Mesothelial cell of epicardium (in vitro differentiated cells): ENCODE data around the gene RMI2. TPM values are rescaled to one million over a fixed set of nuclear protein-coding genes. Genes with fewer than 3 reads are reported as not detected.

Experiments
- DNase-seq, 2 experiments: peaks; one replicate each; pipeline ENCODE4 v3.0.0; 2021; ENCODE audit warnings: low spot score in 2 of 2; ENCODE audit not compliant: unreplicated experiment in 2 of 2
- H3K27ac Mint-ChIP-seq: 2 replicates; pipeline ENCODE4 v1.8.0; 2021; ENCODE audit warnings: mixed read lengths
- H3K27me3 Mint-ChIP-seq: 2 replicates; pipeline ENCODE4 v1.8.0; 2021; ENCODE audit warnings: low read depth, mixed read lengths
- H3K36me3 Mint-ChIP-seq: 2 replicates; pipeline ENCODE4 v1.8.0; 2021; ENCODE audit warnings: mixed read lengths
- H3K4me1 Mint-ChIP-seq: 2 replicates; pipeline ENCODE4 v1.8.0; 2021; ENCODE audit warnings: mixed read lengths
- H3K4me3 Mint-ChIP-seq: 2 replicates; pipeline ENCODE4 v1.8.0; 2021; ENCODE audit warnings: mild to moderate bottlenecking, moderate library complexity, mixed read lengths
- H3K9me3 Mint-ChIP-seq: 2 replicates; pipeline ENCODE4 v1.8.0; 2021; ENCODE audit warnings: mixed read lengths
- CTCF ChIP-seq: fragments of 200-600 bp; sonication (generic); IDR thresholded peaks from one replicate; pipeline ENCODE4 v1.5.0; 2021; ENCODE audit warnings: antibody characterized with exemption; ENCODE audit not compliant: unreplicated experiment
- total RNA-seq: library from RNA; stranded (reverse); gene quantifications from 3 replicates; pipeline ENCODE4 v1.2.1, GENCODE V29; 2021

The RMI2 gene
- total RNA-seq, 1 donor from 2014 or later = 22.4 TPM

- TF ChIP-seq CTCF = no peak
- DNase-seq = no peak
- H3K36me3 Mint-ChIP-seq = peaks cover 3% of the 10 kb centered on the region
- H3K4me1 Mint-ChIP-seq = peaks cover 48% of the 10 kb centered on the region
- H3K4me3 Mint-ChIP-seq = peak overlapping the region; percentile 10
- peaks cover 3% of the 10 kb centered on the region for H3K9me3 Mint-ChIP-seq
- H3K27me3 Mint-ChIP-seq = no peaks in the 10 kb centered on the region
- peak overlapping the region; percentile 98 for H3K27ac Mint-ChIP-seq
Measured at GRCh38 chr16:11313493-11314308, 31.6 kb upstream of the RMI2 start.

GRCh38 chr16:11314309-11314894 is 30.9 kb upstream of the RMI2 start:
- DNase-seq = no peak
- H3K27ac Mint-ChIP-seq = peak overlapping the region; percentile 98
- no peak for TF ChIP-seq CTCF
- H3K27me3 Mint-ChIP-seq = no peaks in the 10 kb centered on the region
- H3K4me1 Mint-ChIP-seq = peaks cover 50% of the 10 kb centered on the region
- H3K36me3 Mint-ChIP-seq = peaks cover 6% of the 10 kb centered on the region
- H3K4me3 Mint-ChIP-seq = no peak overlapping the region
- H3K9me3 Mint-ChIP-seq = peaks cover 5% of the 10 kb centered on the region

GRCh38 chr16:11315510-11315909 is 29.7 kb upstream of the RMI2 start:
- H3K36me3 Mint-ChIP-seq = peaks cover 6% of the 10 kb centered on the region
- no peak for TF ChIP-seq CTCF
- peak overlapping the region; percentile 75 for H3K27ac Mint-ChIP-seq
- H3K27me3 Mint-ChIP-seq = no peaks in the 10 kb centered on the region
- H3K4me3 Mint-ChIP-seq = no peak overlapping the region
- peaks cover 48% of the 10 kb centered on the region for H3K4me1 Mint-ChIP-seq
- DNase-seq = peak in 1 of 2 experiments; percentile 62
- H3K9me3 Mint-ChIP-seq = peaks cover 5% of the 10 kb centered on the region

GRCh38 chr16:11316331-11317015 is 28.8 kb upstream of the RMI2 start:
- Mint-ChIP-seq H3K27me3 (no peaks in the 10 kb centered on the region), H3K36me3 (peaks cover 6% of the 10 kb centered on the region), H3K4me1 (peaks cover 48% of the 10 kb centered on the region), H3K9me3 (peaks cover 5% of the 10 kb centered on the region), H3K4me3 (no peak overlapping the region), H3K27ac (peak overlapping the region; percentile 71)
- TF ChIP-seq CTCF = no peak
- no peak for DNase-seq

GRCh38 chr16:11318817-11319216 is 26.4 kb upstream of the RMI2 start:
- no peaks in the 10 kb centered on the region for H3K27me3 Mint-ChIP-seq
- peaks cover 33% of the 10 kb centered on the region for H3K4me1 Mint-ChIP-seq
- peaks cover 5% of the 10 kb centered on the region for H3K9me3 Mint-ChIP-seq
- no peak overlapping the region for H3K4me3 Mint-ChIP-seq
- peak overlapping the region; percentile 65 for H3K27ac Mint-ChIP-seq
- no peak for DNase-seq
- peaks cover 6% of the 10 kb centered on the region for H3K36me3 Mint-ChIP-seq
- TF ChIP-seq CTCF = no peak
